ENCODE data around the gene FOXK1.
A peak's percentile ranks its signal among the peaks of the same experiment; 100 is the strongest.
"Not testable (repeated sequence)": the region's sequence is repeated elsewhere in the genome, so short reads cannot be mapped to it uniquely, and the experiment has no call there.

The FOXK1 gene

DNA sequence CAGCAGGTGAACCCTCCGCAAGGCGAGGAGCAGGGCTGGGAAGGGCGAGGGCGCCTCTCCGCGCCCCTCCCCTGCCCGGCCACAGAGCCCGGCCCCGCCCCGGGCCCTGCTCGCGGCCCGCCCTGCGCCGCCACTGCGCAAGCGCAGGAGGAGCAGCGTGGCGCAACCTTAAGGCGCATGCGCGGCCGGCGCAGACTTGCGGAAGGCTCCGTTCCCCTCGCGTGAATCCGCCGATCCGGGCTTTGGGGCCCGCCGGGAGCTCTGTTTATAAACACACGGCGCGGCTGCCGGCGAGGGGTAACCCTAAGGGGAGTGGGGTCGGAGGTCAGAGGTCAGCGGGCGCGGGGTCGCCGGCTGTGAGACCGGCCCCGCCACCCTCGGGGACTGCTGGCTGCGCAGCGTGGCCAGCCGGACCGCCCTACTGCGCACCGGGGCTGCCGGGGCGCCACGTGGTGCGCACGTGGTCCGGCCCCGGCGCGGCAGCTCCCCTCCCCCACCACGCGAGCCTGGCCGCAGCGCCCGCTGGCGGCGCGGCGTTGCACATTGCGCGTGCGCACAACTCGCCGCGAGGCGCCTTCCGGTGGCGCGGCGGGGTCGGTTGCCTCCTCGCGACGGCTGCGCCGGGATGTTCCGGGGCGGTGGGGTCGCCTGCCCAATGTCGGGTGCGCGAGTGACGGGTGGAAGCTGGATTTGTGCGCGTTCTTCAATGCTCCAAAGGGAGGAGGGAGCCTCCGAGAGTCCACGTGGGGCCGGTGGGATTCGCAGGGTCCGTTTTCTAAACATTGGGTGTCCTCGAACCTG is 40.2 kb upstream of the FOXK1 start:
- H3K4me3 ChIP-seq (ENCODE audit: low read depth, low read length), result peak overlapping the region; percentile 94
- DNase-seq (ENCODE audit: low read depth), result peak; percentile 97
- peak; percentile 100 for TF ChIP-seq MYC (IDR thresholded peaks at IDR 0.05; ENCODE audit: low read depth, low read length)
- TF ChIP-seq, protein P1, sequence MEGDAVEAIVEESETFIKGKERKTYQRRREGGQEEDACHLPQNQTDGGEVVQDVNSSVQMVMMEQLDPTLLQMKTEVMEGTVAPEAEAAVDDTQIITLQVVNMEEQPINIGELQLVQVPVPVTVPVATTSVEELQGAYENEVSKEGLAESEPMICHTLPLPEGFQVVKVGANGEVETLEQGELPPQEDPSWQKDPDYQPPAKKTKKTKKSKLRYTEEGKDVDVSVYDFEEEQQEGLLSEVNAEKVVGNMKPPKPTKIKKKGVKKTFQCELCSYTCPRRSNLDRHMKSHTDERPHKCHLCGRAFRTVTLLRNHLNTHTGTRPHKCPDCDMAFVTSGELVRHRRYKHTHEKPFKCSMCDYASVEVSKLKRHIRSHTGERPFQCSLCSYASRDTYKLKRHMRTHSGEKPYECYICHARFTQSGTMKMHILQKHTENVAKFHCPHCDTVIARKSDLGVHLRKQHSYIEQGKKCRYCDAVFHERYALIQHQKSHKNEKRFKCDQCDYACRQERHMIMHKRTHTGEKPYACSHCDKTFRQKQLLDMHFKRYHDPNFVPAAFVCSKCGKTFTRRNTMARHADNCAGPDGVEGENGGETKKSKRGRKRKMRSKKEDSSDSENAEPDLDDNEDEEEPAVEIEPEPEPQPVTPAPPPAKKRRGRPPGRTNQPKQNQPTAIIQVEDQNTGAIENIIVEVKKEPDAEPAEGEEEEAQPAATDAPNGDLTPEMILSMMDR (IDR thresholded peaks at IDR 0.05; ENCODE audit: low read depth, low read length), result peak; percentile 13
- TF ChIP-seq, protein P2, sequence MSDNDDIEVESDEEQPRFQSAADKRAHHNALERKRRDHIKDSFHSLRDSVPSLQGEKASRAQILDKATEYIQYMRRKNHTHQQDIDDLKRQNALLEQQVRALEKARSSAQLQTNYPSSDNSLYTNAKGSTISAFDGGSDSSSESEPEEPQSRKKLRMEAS (IDR thresholded peaks at IDR 0.05; ENCODE audit: low read depth, low read length), result peak; percentile 99
- peak; percentile 99 for TF ChIP-seq POLR2A (IDR thresholded peaks at IDR 0.05; ENCODE audit: extremely low read depth, insufficient read length)

DNA sequence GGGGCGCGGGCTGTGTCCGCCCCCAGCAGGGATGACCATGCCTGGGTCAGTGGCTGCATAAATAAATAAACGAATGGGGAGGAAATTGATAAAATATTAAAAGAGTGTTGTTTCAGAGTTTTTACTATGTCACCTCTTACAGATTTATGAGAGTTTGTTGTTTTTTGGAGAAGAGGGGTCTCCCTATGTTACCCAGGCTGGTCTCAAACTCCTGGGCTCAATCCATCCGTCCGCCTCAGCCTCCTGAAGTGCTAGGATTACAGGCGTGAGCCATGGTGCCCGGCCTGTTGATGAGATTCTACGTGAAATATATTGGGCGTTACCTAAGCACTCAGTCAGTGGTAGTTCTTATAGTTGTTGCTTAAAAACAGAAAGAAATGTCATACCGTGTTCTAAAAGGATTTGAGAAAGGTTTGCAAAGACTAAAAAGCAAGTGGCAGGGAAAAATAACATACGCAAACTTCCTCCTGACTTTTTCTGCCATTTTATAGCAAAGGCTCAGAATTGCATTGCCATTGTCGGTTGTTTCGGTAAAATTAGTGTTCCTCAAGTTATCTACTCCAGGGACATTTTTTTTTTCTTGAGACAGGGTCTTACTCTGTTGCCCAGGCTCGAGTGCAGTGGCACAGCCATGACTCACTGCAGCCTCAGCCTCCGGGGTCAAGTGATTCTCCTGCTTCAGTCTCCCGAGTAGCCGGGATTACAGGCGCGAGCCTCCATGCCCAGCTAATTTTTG is 39.5 kb upstream of the FOXK1 start:
- H3K4me3 ChIP-seq (ENCODE audit: low read depth, low read length), result peak overlapping the region; percentile 94
- peak; percentile 53 for DNase-seq (ENCODE audit: low read depth)
- no peak for TF ChIP-seq MYC (IDR thresholded peaks at IDR 0.05; ENCODE audit: low read depth, low read length)
- TF ChIP-seq, protein P2 (IDR thresholded peaks at IDR 0.05; ENCODE audit: low read depth, low read length), result no peak
- TF ChIP-seq, protein P1 (IDR thresholded peaks at IDR 0.05; ENCODE audit: low read depth, low read length), result no peak
- TF ChIP-seq POLR2A (IDR thresholded peaks at IDR 0.05; ENCODE audit: extremely low read depth, insufficient read length), result no peak

DNA sequence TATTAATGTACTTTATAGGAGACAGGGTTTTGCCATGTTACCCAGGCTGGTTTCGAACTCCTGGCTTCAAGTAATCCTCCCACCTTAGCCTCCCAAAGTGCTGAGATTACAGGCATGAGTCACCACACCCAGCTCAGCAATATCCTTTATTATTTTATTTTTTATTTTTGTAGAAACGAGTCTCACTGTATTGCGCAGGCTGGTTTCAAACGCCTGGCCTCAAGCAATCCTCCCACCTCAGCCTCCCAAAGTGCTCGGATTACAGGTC is 39.0 kb upstream of the FOXK1 start:
- DNase-seq (ENCODE audit: low read depth), result not testable (repeated sequence)
- peak overlapping the region; percentile 94 for H3K4me3 ChIP-seq (ENCODE audit: low read depth, low read length)

DNA sequence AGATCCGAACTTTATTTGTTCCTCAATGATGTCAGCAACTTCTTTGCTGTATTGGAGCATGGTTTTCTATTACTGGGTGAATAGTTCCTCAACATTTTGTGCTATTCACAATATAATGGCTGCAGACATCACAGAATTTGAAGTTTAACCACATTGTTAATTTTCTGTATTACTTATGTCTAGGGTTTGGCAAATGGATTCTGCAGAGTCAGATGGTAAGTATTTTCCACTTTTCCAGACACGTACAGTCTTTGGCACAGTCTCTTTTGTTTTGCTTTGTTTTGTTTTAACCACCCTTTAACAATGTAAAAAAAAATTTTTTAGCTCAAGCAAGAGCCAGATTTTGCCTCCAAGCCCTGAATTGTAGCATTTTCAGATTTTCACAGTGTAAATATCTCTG is 36.8 kb upstream of the FOXK1 start:
- DNase-seq (ENCODE audit: low read depth), result no peak
- TF ChIP-seq, protein P2 (IDR thresholded peaks at IDR 0.05; ENCODE audit: low read depth, low read length), result no peak
- no peak for TF ChIP-seq POLR2A (IDR thresholded peaks at IDR 0.05; ENCODE audit: extremely low read depth, insufficient read length)
- no peak for TF ChIP-seq MYC (IDR thresholded peaks at IDR 0.05; ENCODE audit: low read depth, low read length)
- TF ChIP-seq, protein P1 (IDR thresholded peaks at IDR 0.05; ENCODE audit: low read depth, low read length), result no peak
- H3K4me3 ChIP-seq (ENCODE audit: low read depth, low read length), result no peak overlapping the region

DNA sequence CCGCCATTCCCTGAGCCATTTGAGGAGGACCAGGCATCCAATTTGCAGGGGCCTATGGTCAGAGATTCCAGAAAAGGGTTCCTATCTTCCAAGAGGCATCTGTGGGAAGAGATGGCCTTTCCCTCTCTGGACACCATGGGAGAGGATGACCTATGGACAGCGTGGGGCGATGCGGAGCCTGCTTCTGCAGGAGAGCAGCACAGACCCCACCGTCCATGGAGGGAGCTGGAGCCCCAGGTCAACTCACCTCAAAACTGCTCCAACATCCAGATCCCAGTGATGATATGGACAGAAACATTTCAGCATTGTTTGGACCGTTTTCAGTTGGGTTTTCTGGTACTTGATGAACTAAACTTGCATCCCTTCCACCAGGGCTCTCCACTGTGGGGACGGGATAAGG is 34.0 kb upstream of the FOXK1 start:
- no peak overlapping the region for H3K4me3 ChIP-seq (ENCODE audit: low read depth, low read length)
- no peak for DNase-seq (ENCODE audit: low read depth)
- TF ChIP-seq, protein P1 (IDR thresholded peaks at IDR 0.05; ENCODE audit: low read depth, low read length), result no peak
- TF ChIP-seq MYC (IDR thresholded peaks at IDR 0.05; ENCODE audit: low read depth, low read length), result no peak

DNA sequence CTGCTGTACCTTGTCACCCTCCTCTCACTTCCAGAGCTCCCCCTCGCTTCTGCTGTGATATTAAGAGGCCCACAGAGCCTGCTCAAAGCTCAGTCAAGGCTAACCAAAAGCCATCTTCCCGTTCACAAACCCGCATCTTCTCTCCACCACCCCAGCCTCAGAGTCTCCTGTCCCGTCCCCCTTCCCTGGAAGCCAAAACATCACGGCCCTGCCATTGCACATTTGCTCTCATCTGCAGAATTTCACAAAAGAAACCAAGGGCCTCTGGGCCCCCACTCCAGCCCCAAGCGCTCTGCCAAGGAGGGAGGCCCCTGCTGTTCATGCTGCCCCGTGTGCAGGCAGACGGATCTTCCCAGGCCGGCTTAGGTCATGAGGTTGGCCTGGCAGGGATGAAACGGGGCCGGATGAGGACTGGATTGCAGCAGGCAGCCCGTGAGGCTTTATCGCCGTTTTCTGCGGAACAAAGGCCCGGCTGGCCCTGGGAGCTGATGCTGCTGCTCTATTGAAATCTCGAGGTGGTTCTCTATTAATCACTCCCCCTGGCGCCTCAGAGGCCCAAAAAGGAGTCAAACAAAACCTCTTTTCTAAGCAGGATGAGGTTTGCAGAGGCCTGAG is 31.6 kb upstream of the FOXK1 start:
- DNase-seq (ENCODE audit: low read depth), result no peak
- no peak overlapping the region for H3K4me3 ChIP-seq (ENCODE audit: low read depth, low read length)
- TF ChIP-seq POLR2A (IDR thresholded peaks at IDR 0.05; ENCODE audit: extremely low read depth, insufficient read length) (no peak), MYC (IDR thresholded peaks at IDR 0.05; ENCODE audit: low read depth, low read length) (no peak)
- TF ChIP-seq, protein P2 (IDR thresholded peaks at IDR 0.05; ENCODE audit: low read depth, low read length), result no peak
- TF ChIP-seq, protein P1 (IDR thresholded peaks at IDR 0.05; ENCODE audit: low read depth, low read length), result no peak
